ENCODE measurements around the gene HEBP2. TPM values are rescaled to one million over a fixed set of nuclear protein-coding genes. Genes with fewer than 3 reads are reported as not detected.

HEBP2 gene
- total RNA-seq, 4 donors from 2014 or later = 8.5 to 80.7 (median 35.1) TPM

GRCh38 chr6:138434925-138435324 lies 30.9 kb downstream of the HEBP2 start:
- H3K36me3 ChIP-seq = no peaks in the 10 kb centered on the region
- TF ChIP-seq POLR2A (IDR thresholded peaks at IDR 0.05) = no peak
- TF ChIP-seq CTCF (IDR thresholded peaks at IDR 0.05) = no peak
- intact Hi-C loops (cut with DNase I; ENCODE audit: low total_unique reads) = no loop called here

GRCh38 chr6:138439546-138439945 lies 35.5 kb downstream of the HEBP2 start:
- H3K27me3 ChIP-seq = no peaks in the 10 kb centered on the region
- no peaks in the 10 kb centered on the region for H3K9me3 ChIP-seq
- H3K4me3 ChIP-seq = no peak overlapping the region
- TF ChIP-seq CTCF (IDR thresholded peaks at IDR 0.05) = no peak
- no peak for TF ChIP-seq POLR2A (IDR thresholded peaks at IDR 0.05)
- intact Hi-C loops (cut with DNase I; ENCODE audit: low total_unique reads) = no loop called here
- H3K4me1 ChIP-seq = no peaks in the 10 kb centered on the region
- no peaks in the 10 kb centered on the region for H3K36me3 ChIP-seq
- DNase-seq = no peak
- no peak overlapping the region for H3K27ac ChIP-seq

More at GRCh38 chr6:138434925-138435324, 30.9 kb downstream of the HEBP2 start:
- Histone ChIP-seq H3K4me1 (no peaks in the 10 kb centered on the region), H3K27ac (no peak overlapping the region), H3K27me3 (no peaks in the 10 kb centered on the region), H3K4me3 (no peak overlapping the region), H3K9me3 (no peaks in the 10 kb centered on the region)
- no peak for DNase-seq

- Histone ChIP-seq H3K27ac (no peak overlapping the region), H3K4me1 (no peaks in the 10 kb centered on the region), H3K27me3 (no peaks in the 10 kb centered on the region), H3K9me3 (no peaks in the 10 kb centered on the region), H3K36me3 (no peaks in the 10 kb centered on the region), H3K4me3 (no peak overlapping the region)
- TF ChIP-seq POLR2A (IDR thresholded peaks at IDR 0.05) (no peak), CTCF (IDR thresholded peaks at IDR 0.05) (no peak)
- intact Hi-C loops (cut with DNase I; ENCODE audit: low total_unique reads) = no loop called here
- DNase-seq = no peak
These were observed 36.3 kb downstream of the HEBP2 start for GRCh38 chr6:138440296-138440695.

- no peaks in the 10 kb centered on the region for H3K4me1 ChIP-seq
- DNase-seq = no peak
- H3K36me3 ChIP-seq = no peaks in the 10 kb centered on the region
- TF ChIP-seq POLR2A (IDR thresholded peaks at IDR 0.05) (no peak), CTCF (IDR thresholded peaks at IDR 0.05) (no peak)
- no peaks in the 10 kb centered on the region for H3K27me3 ChIP-seq
- no peak overlapping the region for H3K27ac ChIP-seq
- H3K4me3 ChIP-seq = no peak overlapping the region
- intact Hi-C loops (cut with DNase I; ENCODE audit: low total_unique reads) = no loop called here
- H3K9me3 ChIP-seq = no peaks in the 10 kb centered on the region
These were observed 36.8 kb downstream of the HEBP2 start for GRCh38 chr6:138440758-138441357.

- no peak overlapping the region for H3K4me3 ChIP-seq
- H3K36me3 ChIP-seq = no peaks in the 10 kb centered on the region
- no peak overlapping the region for H3K27ac ChIP-seq
- DNase-seq = no peak
- intact Hi-C loops (cut with DNase I; ENCODE audit: low total_unique reads) = no loop called here
- no peaks in the 10 kb centered on the region for H3K9me3 ChIP-seq
- no peaks in the 10 kb centered on the region for H3K4me1 ChIP-seq
- no peaks in the 10 kb centered on the region for H3K27me3 ChIP-seq
- TF ChIP-seq POLR2A (IDR thresholded peaks at IDR 0.05) (no peak), CTCF (IDR thresholded peaks at IDR 0.05) (no peak)
These were observed 37.9 kb downstream of the HEBP2 start for GRCh38 chr6:138441965-138442364.
